GM18519 (cell line): ENCODE results near the gene GRID1.
"Not testable (repeated sequence)": the region's sequence is repeated elsewhere in the genome, so short reads cannot be mapped to it uniquely, and the experiment has no call there.

ENCODE experiments used
- ATAC-seq: cut with Tn5 transposase; IDR thresholded peaks from one replicate; pipeline ENCODE4 v1.9.1; 2021; ENCODE audit warnings: mild to moderate bottlenecking, moderate library complexity; ENCODE audit not compliant: unreplicated experiment, low FRiP score

The GRID1 gene

DNA sequence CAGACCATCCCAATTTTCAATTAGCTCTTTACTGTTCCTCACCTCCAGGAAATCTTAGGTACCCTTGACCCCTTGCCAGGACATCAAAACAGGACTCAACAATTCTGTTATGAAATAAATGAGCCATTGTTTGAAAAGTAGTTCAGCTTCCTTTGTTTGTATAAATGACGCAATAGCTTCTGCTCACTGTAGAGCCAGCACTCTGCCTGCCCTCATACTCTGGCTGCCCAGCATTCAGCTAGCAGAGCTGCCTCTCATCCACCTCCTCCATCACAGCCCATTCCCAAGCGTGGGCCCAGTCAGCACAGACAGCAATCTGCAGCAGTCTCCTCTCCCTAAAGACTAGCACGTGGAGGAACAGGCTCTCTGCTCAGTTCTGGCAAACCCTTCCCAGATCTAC, 478.6 kb downstream of the GRID1 start:
- ATAC-seq, result no peak

DNA sequence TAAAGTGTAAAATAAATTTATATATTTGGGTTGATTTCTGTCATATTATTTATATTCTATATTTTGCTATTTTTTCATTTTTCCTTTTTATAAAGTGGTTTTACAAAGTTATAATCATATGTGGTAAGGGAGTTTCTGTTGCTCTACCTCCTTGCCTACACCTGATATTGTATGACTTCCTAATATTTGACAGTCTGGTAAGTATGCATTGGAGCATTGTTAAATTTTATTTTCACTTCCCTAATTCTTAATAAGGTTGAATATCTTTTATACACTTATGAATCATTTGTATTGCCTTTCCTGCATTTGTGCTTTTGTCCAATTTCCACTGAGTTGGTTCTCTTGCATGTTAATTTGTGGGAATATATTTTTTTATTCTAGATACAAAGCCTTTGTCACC, 492.4 kb downstream of the GRID1 start:
- ATAC-seq, result no peak

DNA sequence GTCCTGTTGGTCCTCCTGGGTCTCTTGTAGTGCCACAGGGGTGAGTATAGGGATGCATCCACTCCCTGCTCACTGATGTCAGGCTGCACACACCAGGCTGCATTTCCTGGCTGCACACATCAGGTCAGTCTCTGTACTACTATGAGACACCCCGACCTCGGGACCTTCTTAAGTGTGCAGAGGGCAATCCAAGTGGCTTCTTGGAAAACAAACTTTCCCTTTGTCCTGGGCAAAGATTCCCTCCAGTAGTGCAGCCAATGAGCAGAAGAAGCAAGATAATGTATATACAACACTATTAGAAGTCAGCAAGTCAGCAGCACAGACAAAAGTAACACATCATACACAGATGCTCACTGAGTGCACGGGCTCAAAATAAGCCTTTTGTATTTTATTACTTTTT, 493.5 kb downstream of the GRID1 start:
- ATAC-seq, result no peak

DNA sequence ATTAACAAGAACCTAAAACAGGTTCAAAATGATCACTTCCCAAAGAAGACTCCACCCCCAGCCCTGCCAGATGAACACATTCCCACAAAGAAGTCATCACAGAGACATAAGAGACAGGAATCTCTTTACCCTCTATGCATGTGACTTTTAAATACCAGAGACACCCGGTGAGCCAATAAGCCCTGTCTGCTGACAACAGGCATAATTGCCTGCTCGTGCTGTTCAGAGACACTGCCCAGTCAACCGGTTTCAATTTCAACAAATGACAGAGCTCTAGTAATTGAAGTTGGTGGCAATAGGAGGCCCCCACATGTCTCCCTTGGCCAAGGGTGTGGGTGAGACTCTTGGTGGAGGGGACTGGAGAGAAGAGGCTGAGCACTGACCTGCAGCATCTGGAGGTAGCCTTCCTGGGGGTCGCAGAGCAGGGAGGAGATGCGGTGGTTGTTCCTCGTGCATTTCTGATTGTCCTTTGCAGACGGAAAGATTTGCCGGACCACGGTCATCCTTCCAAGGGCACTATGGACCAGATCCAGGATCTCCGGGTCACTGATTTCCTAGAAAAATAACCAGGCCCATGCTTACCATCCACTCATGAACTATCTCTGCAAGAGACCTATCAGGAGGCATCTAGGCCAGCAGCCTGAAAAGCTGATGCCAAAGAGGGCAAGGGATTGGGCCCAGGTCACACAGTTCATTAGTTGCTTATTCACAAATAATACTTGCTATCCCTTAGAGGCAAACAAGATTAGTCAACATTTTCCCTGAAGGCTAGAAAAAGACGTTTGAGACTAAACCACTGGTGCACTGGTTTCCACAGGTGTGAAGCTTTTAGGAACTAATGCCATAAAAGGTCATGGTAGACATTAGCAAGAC, 497.7 kb downstream of the GRID1 start:
- no peak for ATAC-seq

DNA sequence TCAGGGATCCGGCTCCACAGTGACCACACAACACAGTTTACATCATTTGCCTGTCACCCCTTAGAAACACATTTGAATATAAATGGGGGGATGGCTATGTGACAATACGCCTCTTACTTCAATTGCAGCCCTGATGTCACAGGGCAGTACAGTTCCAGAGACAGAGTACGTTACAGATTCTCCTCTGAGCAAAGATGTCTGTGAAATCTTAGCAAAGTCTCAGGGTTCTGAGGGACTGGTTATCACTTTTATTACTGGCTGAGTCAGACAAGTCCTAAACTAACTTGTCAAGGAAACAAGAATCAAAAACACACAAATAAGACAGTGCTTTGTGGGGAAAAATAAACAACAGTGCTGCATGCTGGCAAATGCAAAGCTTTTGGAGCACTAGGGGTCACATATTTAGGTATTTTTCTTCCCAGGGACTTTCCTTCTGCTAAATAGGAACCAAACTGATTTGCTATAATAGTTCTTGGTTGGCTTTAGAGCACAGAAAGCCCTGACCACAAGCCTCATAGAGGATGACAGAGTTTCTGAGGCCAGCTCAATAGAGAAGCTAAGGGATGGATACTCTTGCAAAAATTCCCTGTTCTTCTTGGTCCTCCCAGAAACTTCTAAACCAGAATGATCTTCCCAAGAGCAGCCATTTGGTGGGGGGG, 501.6 kb downstream of the GRID1 start:
- ATAC-seq, result no peak

DNA sequence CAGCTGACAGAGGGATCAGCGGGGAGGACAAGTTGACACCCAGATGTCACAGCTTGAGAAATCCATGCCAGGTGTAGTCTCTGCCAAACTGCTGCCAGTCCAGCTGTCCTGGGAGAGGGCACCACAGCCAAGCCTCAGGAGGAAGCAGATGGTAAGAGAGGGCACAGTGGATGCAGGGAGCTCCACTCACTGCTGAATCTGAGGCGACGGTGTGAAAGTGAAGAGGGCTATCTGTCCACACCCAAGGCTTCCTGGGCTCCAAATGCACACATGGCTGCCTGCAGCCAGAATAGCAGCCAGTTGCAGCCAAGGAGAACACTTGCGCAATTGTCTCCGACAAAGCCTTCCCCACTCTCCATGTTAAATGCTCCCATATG, 502.4 kb downstream of the GRID1 start:
- ATAC-seq, result no peak

DNA sequence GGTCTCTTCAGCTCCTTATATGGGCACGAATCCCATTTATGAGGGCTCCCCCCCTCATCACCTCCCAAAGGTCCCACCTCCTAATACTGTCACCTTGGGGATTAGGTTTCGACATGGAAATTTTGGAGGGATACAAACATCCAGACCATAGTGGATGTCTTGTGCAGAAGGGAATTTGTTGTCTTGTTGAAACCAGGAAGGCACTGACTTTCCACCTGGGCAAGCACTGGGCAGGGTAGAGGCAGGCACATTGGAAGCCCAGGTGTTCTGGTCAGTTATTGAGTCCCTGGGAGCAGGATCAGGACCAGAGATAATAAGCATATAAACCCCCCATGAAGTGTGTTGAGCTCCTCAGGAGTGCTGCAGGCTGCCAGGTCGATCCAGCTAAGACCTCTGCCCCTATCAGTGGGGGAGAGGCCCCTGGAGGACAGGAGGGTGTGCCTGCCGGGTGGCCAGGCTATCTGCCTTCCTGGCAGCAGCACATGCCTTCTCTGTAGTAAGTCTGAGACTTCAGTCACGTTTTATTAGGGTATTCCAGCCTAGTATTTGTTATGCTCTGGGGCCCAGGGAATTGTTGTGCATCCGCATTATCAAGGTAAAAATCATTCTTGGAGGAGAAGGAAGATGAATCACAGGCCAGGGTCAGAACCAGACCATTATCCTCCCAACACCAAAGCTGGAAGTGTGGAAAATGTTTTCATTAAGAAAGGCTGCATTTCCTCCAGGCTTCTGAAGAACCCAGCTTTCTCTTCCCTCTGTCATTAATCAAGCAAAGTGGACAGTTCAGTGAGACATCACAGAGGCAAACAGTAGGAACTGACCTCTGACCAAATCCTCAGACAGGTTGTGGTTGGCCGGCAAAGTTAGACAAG, 503.1 kb downstream of the GRID1 start:
- ATAC-seq, result no peak

DNA sequence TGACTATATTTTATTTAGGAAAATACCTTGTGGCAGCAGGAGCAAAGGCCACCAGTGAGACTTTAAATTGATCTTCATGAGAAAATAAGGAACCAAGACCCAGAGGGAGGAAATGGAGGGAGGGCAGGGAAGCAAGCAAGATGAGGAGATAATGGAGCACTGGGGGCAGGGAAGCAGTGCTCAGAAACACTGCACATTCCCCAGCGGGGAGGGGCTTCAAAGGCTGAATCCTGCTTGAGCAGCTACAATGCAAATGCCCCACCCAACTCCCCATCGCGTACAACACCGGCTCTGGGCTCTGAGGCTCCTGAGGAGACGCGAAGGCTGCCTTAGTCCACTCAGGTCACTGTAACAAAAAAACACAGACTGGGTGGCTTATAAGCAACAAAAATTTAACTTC, 503.8 kb downstream of the GRID1 start:
- ATAC-seq, result no peak

DNA sequence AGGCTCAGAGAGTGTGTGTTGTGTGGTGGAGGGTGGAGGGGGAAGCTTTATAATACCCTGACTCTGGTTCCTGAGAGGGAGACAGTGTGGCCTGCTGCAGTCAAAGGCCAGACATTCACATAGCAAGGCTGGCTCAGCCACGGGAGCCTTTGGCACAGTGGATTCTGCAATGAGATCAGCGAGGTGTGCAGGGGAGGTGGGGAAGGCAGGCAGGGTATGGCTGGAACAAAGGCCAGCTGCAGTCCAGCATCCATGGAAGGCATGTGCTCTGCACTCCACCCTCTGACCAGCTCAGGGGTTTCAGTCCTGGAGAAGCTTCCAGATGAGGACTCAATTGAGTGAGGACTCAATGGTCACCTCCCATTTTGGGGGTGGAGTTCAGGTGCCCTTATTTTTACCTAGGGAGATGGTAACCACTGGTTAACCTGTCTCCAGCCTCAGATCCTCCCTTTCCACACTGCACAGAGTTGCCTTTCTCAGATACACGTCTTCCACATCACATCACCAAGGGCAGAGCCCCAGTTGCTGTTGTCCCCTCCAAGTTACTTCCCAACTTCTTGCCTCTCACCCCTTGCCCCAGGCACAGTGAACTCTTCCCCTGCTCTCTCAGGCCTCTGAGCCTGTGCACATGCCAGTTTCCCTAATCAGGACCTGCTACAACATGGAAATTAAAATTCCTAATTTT, 504.9 kb downstream of the GRID1 start:
- ATAC-seq, result no peak

DNA sequence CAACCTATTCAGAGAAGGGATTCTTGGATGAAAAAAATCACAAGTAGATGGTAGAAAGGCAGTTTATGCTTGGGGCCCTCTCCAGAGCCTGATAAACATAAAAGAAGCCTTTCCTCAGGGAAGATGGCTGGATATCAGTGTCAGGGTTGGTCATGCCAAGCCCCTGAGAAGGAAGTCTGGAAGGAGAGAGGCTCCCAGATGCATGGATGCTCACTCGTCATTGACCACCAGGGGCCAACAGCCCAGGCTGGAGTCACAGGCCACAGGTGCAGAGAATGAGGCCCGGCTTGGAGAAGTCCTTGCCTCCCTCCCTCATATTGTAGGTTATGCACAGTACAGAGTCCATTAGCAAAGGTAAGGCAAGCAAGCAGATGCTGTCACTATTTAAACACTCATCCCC, 506.7 kb downstream of the GRID1 start:
- no peak for ATAC-seq

DNA sequence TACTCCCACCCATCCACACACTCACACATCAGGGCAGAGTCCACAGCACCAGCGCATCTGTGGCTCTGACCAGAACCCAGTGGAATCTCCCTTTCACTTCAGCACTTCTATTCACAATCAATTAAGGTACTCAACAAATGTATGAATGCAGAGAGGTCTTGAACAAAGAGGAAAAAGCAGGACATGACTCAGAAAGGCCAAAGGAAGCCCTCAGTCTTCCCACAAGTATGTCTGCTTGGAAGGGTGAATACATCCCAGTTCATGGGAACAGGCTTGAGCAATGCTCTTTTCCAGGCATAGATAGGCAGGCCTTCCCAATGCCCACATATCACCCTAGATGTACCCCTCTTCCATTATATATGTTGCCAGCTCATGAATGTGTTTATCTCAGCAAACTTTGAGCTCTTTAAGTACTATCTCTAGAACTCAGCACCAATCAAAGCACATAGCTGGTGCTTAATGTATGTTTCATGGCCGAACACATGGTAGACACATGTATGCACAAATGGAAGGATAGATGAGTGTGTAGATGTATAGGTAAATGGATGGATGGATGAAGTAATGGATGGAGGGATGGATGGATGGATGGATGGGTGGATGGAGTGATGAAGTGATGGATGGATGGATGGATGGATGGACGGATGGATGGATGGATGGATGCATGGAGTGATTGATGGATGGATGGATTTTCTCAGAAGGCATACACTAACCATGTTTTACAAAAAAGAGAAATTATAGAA, 507.6 kb downstream of the GRID1 start:
- no peak for ATAC-seq

DNA sequence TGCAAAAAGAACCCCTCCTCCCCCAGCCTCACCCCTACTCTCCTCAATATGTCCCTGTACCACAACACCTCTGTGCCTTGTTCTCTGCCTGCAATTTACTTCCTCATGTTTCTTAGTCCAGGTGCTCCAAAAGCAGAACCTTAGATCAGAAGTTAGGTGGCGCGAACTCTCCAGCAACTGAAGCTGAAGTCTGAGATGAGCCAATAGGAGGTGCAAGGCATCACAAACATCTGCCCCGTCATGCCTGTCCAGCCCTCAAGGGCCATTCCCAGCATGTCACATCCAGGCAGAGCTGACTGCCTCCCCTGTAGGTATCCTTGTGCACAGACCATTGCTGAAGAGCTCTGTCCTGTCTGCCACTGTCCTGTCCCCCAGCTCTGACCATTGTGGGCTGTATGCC, 508.8 kb downstream of the GRID1 start:
- no peak for ATAC-seq

DNA sequence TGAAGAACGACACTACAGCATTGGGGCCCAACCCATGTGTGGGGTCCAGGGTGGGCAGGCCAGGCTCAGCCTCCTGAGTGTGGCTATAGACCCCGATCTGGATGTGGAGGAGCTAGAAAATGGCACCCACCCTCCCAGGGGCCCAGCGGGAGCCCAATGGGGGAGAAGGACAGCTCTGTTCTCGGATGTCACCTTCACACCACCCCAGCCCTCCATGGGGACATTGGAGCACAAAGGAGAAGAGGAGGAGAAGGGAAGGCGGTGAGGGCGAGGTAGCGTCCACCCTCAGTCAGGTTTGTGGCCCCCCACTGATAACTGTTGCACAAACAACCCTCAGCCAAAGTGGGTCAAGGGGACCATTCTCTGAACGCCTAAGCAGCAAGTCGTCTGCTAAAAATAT, 509.3 kb downstream of the GRID1 start:
- ATAC-seq, result no peak

DNA sequence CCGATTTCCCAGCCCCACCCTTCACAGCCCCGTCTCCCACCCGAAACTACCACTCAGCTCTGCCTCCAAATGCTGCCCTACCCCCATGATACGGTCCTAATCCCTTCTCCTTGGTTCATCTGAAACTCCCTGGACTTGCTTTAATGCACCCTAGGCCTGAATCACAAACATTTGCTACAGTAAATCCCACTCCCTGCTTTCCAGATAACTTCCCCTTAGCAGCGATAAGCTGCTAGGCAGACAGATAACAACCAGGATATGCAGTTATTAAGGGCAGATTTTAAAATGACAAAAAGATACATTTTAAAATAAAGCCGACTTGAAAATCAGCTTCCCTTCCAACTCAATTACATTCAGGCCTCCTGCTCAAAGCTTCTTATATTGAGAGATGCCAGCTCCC, 514.7 kb downstream of the GRID1 start:
- no peak for ATAC-seq

DNA sequence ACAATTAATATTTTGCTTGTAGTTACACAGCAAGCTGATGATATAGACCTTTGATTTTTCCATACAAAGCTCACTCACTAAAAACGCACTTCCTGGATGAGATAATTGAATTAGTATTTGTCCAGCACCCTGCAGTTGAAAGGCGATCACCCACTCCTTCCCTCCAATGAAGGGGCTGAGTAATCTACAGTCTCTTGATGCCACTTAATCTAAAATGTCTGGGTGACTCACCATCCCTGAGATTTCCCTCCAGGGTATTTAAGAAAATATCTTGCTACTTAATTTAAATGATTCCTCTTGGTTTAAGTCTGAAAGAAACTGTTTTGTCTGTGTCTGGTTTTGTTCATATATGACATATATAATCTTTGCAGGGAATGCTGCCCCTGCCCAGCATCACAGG, 515.3 kb downstream of the GRID1 start:
- no peak for ATAC-seq

DNA sequence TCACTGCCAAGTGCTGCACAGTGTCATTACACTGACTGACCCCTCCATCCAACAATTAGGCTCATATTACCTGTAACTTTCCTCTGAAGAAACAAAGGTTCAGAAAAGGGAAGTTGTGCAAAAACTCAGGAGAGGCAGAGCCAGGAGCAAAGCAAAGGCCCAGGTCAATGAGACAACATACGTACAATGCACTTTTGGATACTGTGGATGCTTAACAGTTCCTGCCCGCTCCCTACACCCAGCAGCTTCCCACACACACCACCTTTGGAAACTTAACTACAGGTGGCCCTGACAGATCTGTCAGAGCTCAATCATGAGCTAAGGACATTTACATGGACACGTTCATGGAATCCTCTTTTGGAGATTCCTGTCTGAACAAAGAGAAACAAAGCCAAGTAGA, 515.9 kb downstream of the GRID1 start:
- no peak for ATAC-seq

DNA sequence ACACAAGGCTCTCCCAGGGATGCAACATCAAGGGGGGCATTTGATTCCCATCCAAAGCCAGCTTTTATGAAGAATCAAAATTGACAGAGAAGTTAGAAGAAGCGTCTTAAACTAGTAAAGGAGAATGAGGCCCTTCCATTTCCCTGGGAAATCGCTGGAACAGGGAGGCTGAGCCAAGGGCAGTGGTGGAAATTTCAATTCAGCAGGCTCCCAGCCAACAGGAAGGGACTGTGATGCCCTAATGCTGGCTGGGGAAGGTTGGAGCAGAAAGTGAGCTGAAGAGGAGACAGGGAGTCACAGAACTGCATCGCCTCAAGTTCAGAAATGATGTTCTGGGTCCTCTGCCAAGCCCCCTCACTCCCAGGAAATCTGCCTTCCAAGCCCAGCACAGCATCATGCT, 517.3 kb downstream of the GRID1 start:
- ATAC-seq, result no peak

DNA sequence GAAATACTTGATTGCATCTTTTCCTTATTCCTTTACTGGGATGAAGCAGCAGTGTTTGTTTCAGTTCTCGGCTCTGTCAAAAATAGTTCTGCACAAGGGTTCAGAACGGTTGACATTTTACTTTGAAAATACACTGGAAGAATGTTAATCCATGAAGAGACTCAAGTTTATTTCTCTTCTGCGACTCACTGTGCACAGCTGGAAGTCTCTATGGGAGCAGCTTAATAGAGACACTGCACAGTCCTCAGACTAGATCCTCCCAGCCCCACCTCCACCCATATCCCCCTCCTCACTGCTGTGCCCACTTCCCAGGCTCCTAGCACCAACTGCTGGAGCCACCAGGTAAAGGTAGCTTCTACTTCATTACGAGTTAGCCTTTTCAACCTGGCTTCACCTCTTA, 517.8 kb downstream of the GRID1 start:
- ATAC-seq, result no peak

DNA sequence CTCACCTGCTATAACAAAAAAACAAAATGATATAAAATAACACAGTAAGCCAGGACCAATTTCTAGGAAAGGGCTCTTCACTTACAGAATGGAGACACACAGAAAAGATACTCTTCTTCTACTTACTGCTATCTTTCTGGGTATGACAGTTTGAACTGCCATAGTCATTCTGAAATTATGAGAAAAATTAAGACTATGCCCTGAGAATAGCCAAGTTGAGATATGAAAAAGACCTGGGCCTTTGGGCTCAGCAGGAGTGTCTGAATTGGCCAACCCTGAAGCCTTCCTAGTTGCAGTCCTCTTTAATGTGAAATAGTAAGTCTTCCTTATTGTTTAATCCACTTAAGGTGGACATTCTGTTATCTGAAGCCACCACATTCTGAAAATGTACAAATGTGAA, 519.5 kb downstream of the GRID1 start:
- no peak for ATAC-seq

DNA sequence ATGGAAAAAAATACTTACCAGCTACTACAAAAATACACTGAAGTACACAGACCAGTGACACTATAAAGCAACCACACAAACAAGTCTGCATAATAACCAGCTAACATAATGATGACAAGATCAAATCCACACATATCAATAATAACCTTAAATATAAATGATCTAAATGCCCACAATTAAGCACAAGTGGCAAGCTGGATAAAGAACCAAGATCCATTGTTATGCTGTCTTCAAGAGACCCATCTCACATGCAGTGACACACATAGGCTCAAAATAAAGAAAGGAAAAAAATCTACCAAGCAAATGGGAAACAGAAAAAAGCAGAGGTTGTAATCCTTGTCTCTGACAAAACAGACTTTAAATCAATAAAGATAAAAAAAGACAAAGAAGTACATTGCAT, 527.9 kb downstream of the GRID1 start:
- not testable (repeated sequence) for ATAC-seq
